Testis (tissue), 3 donors: ENCODE measurements around the gene RMDN2. TPM values are rescaled to one million over a fixed set of nuclear protein-coding genes. Genes with fewer than 3 reads are reported as not detected.

Experiments
- DNase-seq: peaks from one replicate; pipeline ENCODE4 v3.0.0-alpha.2; 2019
- H3K27ac ChIP-seq, 2 donors: fragments of 200-600 bp; sonication (generic); one replicate each; pipeline ENCODE4 v1.5.1; 2019
- H3K27me3 ChIP-seq: fragments of 200-600 bp; sonication (generic); one replicate; pipeline ENCODE4 v1.5.1; 2019
- H3K36me3 ChIP-seq: fragments of 200-600 bp; sonication (generic); one replicate; pipeline ENCODE4 v1.5.1; 2017; ENCODE audit warnings: low read depth; ENCODE audit errors: missing control alignments
- H3K4me1 ChIP-seq: fragments of 200-600 bp; sonication (generic); one replicate; pipeline ENCODE4 v1.5.1; 2019
- H3K4me3 ChIP-seq, 2 donors: fragments of 200-600 bp; sonication (generic); one replicate each; pipeline ENCODE4 v1.5.1; 2017 to 2019
- H3K9me3 ChIP-seq: fragments of 200-600 bp; sonication (generic); one replicate; pipeline ENCODE4 v1.5.1; 2017
- CTCF ChIP-seq, 3 experiments: fragments of 450-650 bp in 2 of 3; fragments of 200-600 bp in 1 of 3; sonication (generic) in 1 of 3; IDR thresholded peaks; one replicate each; pipeline ENCODE4 v1.5.1; 2016 to 2019; ENCODE audit warnings: antibody characterized with exemption in 3 of 3, mild to moderate bottlenecking in 2 of 3, moderate library complexity in 1 of 3
- POLR2A ChIP-seq: fragments of 450-650 bp; IDR thresholded peaks from one replicate; pipeline ENCODE4 v1.6.1; 2017; ENCODE audit warnings: antibody characterized with exemption, mild to moderate bottlenecking, moderate library complexity
- WGBS, 2 donors: methylation state at CpG; one replicate each; pipeline ENCODE4 v1.1.5; 2018; 5-methylcytosine and 5-hydroxymethylcytosine counted together
- intact Hi-C: fragments of 100-400 bp; cut with DNase I; formaldehyde crosslinking; loops from one replicate; pipeline ENCODE4 v1.15.1; 2023; ENCODE audit warnings: low total_unique reads
- polyA plus RNA-seq: library from polyadenylated mRNA; stranded (reverse); fragments of 350-450 nt; fragmentation: Illumina TruSeq; extraction: RNeasy Lipid Tissue Mini Kit (QIAGEN cat#74804); gene quantifications from one replicate; pipeline ENCODE4 v1.2.3, GENCODE V29; 2014; ENCODE audit warnings: low read depth, low replicate concordance; ENCODE audit not compliant: insufficient read depth
- total RNA-seq, 2 donors: library from RNA; depleted of rRNA; stranded (reverse); fragments of >200 nt; gene quantifications; one replicate each; pipeline ENCODE4 v1.2.3, GENCODE V29; 2016

RMDN2 gene
- total and polyA plus RNA-seq, 3 donors from 2014 or later = 22.8 to 34.9 (median 31.6) TPM

- TF ChIP-seq POLR2A (no peak), CTCF (IDR thresholded peaks at IDR 0.05) (no peak)
- DNase-seq = no peak
Measured at GRCh38 chr2:37984589-37984988, 59.5 kb downstream of the RMDN2 start.

GRCh38 chr2:37985333-37985732 is 60.2 kb downstream of the RMDN2 start:
- H3K36me3 ChIP-seq = no peaks in the 10 kb centered on the region
- H3K9me3 ChIP-seq = no peaks in the 10 kb centered on the region
- no peaks in the 10 kb centered on the region for H3K4me1 ChIP-seq
- H3K4me3 ChIP-seq = no peak overlapping the region
- intact Hi-C loops = loop anchor here (5.0 kb wide), 1 partner anchor 287 kb away; no protein-coding TSS in a partner anchor
- H3K27ac ChIP-seq = no peak overlapping the region
- no peaks in the 10 kb centered on the region for H3K27me3 ChIP-seq
- DNase-seq = no peak
- TF ChIP-seq POLR2A (no peak), CTCF (IDR thresholded peaks at IDR 0.05) (no peak)
- 58 to 70% methylated on average over 1 of the region's 1 CpG for WGBS, 2 donors

More at GRCh38 chr2:37984589-37984988, 59.5 kb downstream of the RMDN2 start:
- Histone ChIP-seq H3K4me3 (no peak overlapping the region), H3K27me3 (no peaks in the 10 kb centered on the region), H3K36me3 (no peaks in the 10 kb centered on the region), H3K4me1 (no peaks in the 10 kb centered on the region), H3K9me3 (no peaks in the 10 kb centered on the region), H3K27ac (no peak overlapping the region)
- intact Hi-C loops = no loop called here

GRCh38 chr2:37987098-37987775 is 62.1 kb downstream of the RMDN2 start:
- Histone ChIP-seq H3K36me3 (no peaks in the 10 kb centered on the region), H3K4me1 (no peaks in the 10 kb centered on the region), H3K27ac (no peak overlapping the region), H3K9me3 (no peaks in the 10 kb centered on the region), H3K4me3 (no peak overlapping the region), H3K27me3 (no peaks in the 10 kb centered on the region)
- intact Hi-C loops = loop anchor here (5.0 kb wide), 1 partner anchor 285 kb away; no protein-coding TSS in a partner anchor
- WGBS, 2 donors = 91 to 95% methylated on average over 4 of the region's 4 CpGs
- DNase-seq = no peak
- TF ChIP-seq POLR2A (no peak), CTCF (IDR thresholded peaks at IDR 0.05) (no peak)

- no peak overlapping the region for H3K27ac ChIP-seq
- TF ChIP-seq CTCF (IDR thresholded peaks at IDR 0.05) = no peak
- no peak for TF ChIP-seq POLR2A
- no peak for DNase-seq
- H3K27me3 ChIP-seq = no peaks in the 10 kb centered on the region
- intact Hi-C loops = no loop called here
- no peaks in the 10 kb centered on the region for H3K4me1 ChIP-seq
- 92 to 95% methylated on average over 3 of the region's 3 CpGs for WGBS, 2 donors
- H3K36me3 ChIP-seq = no peaks in the 10 kb centered on the region
- no peak overlapping the region for H3K4me3 ChIP-seq
- H3K9me3 ChIP-seq = no peaks in the 10 kb centered on the region
Measured at GRCh38 chr2:37992601-37993000, 67.5 kb downstream of the RMDN2 start.

- no peak for TF ChIP-seq POLR2A
- no peak for TF ChIP-seq CTCF (IDR thresholded peaks at IDR 0.05)
- no peak overlapping the region for H3K27ac ChIP-seq
- H3K4me3 ChIP-seq = no peak overlapping the region
- intact Hi-C loops = no loop called here
- no peaks in the 10 kb centered on the region for H3K9me3 ChIP-seq
- no peak for DNase-seq
- no peaks in the 10 kb centered on the region for H3K4me1 ChIP-seq
- H3K27me3 ChIP-seq = no peaks in the 10 kb centered on the region
- 94 to 97% methylated on average over 3 of the region's 3 CpGs for WGBS, 2 donors
- H3K36me3 ChIP-seq = no peaks in the 10 kb centered on the region
Measured at GRCh38 chr2:37993143-37993542, 68.1 kb downstream of the RMDN2 start.
